Coronary artery (tissue), 2 donors: Measurements from ENCODE around the gene SPRY4.
A peak's percentile ranks its signal among the peaks of the same experiment; 100 is the strongest.

Source experiments
- DNase-seq: peaks from one replicate; pipeline ENCODE4 v3.0.0-alpha.2; 2017; ENCODE audit warnings: low spot score
- H3K27ac ChIP-seq, 2 donors: fragments of 200-600 bp; sonication (generic); one replicate each; pipeline ENCODE4 v1.5.1; 2016 to 2019
- H3K4me3 ChIP-seq: fragments of 200-600 bp; sonication (generic); 2 replicates; pipeline ENCODE4 v1.5.1; 2016; ENCODE audit warnings: mild to moderate bottlenecking, moderate library complexity
- CTCF ChIP-seq: fragments of 200-600 bp; sonication (generic); IDR thresholded peaks from one replicate; pipeline ENCODE4 v1.5.1; 2019; ENCODE audit warnings: antibody characterized with exemption

SPRY4 gene

GRCh38 chr5:142319105-142319504, 5.7 kb downstream of the SPRY4 start:
- Histone ChIP-seq H3K4me3 (peak overlapping the region; percentile 90), H3K27ac (peak overlapping the region; percentile 94 to 99)
- TF ChIP-seq CTCF: no peak
- no peak for DNase-seq

DNA sequence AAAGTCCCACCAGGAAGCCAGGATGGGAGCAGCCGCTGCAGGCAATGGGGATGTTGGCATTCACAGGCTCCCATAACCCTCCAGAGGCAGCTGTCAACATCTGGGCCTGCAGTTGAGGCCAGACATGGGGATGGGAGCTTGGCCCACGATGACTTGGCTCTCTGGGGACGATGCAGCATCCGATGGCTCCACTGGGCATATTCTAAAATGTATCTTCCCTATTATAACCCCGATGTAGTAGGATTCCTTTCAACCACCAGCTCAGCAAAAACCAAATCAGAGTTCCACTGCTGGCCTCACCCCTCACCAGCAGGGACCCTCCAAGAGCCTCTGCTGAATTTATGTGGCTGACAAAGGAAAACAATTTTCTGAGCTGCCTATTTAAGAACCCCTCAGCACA, 7.1 kb downstream of the SPRY4 start:
- Histone ChIP-seq H3K27ac (peak overlapping the region; percentile 64 to 65), H3K4me3 (no peak overlapping the region)
- no peak for TF ChIP-seq CTCF
- DNase-seq: no peak

DNA sequence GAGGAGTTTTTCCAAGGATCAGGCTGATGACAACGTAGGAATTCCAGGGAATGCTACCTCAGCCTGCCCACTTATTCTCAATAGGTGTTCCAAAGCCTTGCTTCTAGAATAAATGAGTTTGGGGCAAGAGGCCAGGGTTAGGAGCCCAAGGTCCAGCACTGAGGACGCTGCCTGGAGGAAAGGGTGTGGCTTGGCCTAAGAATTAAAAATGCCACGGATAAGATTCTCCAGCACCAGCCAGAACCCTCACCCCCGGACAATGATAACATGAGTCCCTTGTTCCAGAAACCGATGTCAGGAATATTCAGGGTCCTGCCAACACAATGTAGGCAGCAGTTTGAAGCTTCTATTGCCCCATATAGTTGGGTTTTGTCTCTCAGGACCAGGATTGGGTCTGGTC, 7.6 kb downstream of the SPRY4 start:
- peak overlapping the region; percentile 64 to 81 for H3K27ac ChIP-seq
- no peak for DNase-seq
- no peak for TF ChIP-seq CTCF
- peak overlapping the region; percentile 46 for H3K4me3 ChIP-seq

DNA sequence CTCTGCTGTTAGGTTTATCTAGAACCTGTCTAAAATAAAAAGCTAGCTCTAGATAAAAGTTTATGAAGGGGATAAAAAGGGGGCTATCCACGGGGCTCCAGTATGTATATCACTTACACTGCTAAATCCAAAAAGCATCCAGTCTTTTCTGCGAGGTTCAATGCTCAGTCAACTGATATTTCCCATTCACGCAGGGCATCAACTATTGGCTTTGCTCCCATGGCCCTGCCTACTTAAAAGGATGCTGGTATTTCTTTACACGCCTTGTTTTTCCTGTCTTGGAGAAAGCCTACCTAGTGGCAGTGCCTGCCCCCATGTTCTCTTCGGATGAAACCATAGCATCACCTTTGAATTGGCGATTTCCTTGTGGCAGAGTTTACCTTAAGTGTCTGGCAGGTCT, 8.1 kb downstream of the SPRY4 start:
- no peak for TF ChIP-seq CTCF
- peak overlapping the region; percentile 46 for H3K4me3 ChIP-seq
- H3K27ac ChIP-seq: peak overlapping the region; percentile 64 to 81
- DNase-seq: no peak

- H3K4me3 ChIP-seq: peak overlapping the region; percentile 33
- no peak for TF ChIP-seq CTCF
- no peak for DNase-seq
- H3K27ac ChIP-seq: peak overlapping the region; percentile 64 to 81
These were observed 8.8 kb downstream of the SPRY4 start for GRCh38 chr5:142316051-142316450.

GRCh38 chr5:142315096-142315900, 9.5 kb downstream of the SPRY4 start:
- no peak for DNase-seq
- Histone ChIP-seq H3K27ac (peak overlapping the region; percentile 64 to 81), H3K4me3 (peak overlapping the region; percentile 33)
- TF ChIP-seq CTCF: no peak

GRCh38 chr5:142314606-142315005, 10.2 kb downstream of the SPRY4 start:
- peak overlapping the region; percentile 37 to 81 for H3K27ac ChIP-seq
- no peak overlapping the region for H3K4me3 ChIP-seq
- no peak for DNase-seq
- no peak for TF ChIP-seq CTCF
